Tibial artery (tissue), 4 donors: ENCODE results near the gene FBXL14.

Source experiments
- DNase-seq, 2 donors: peaks; one replicate each; pipeline ENCODE4 v3.0.0-alpha.2; 2019
- H3K27ac ChIP-seq, 2 donors: fragments of 200-600 bp; sonication (generic) in 1 of 2; 1 replicate in 1 of 2; 2 replicates in 1 of 2; pipeline ENCODE4 v1.5.1; 2018 to 2019; ENCODE audit warnings: mild to moderate bottlenecking in 1 of 2
- H3K27me3 ChIP-seq, 2 donors: fragments of 200-600 bp; sonication (generic) in 1 of 2; one replicate each; pipeline versions ENCODE4 v1.5.1 to v1.6.0; 2016 to 2019
- H3K36me3 ChIP-seq, 3 donors: fragments of 200-600 bp; sonication (generic) in 2 of 3; one replicate each; pipeline ENCODE4 v1.5.1; 2016 to 2019; ENCODE audit warnings: mild to moderate bottlenecking in 2 of 3
- H3K4me1 ChIP-seq, 4 donors: fragments of 200-600 bp; sonication (generic) in 2 of 4; 1 replicate in 3 of 4; 2 replicates in 1 of 4; pipeline ENCODE4 v1.5.1; 2016 to 2019
- H3K4me3 ChIP-seq, 2 donors: fragments of 200-600 bp; sonication (generic) in 1 of 2; 1 replicate in 1 of 2; 2 replicates in 1 of 2; pipeline ENCODE4 v1.5.1; 2018 to 2019; ENCODE audit warnings: mild to moderate bottlenecking in 2 of 2
- H3K9me3 ChIP-seq, 3 donors: fragments of 200-600 bp; sonication (generic) in 1 of 3; one replicate each; pipeline ENCODE4 v1.5.1; 2016 to 2019
- intact Hi-C: fragments of 100-400 bp; cut with DNase I; formaldehyde crosslinking; loops from one replicate; pipeline ENCODE4 v1.15.0; 2023; ENCODE audit warnings: low total_unique reads
- TF ChIP-seq, protein P1 (sequence below), 2 experiments: fragments of 200-600 bp in 1 of 2; fragments of 450-650 bp in 1 of 2; IDR thresholded peaks; one replicate each; pipeline ENCODE4 v1.5.1; 2017 to 2019; ENCODE audit warnings: antibody characterized with exemption in 2 of 2, mild to moderate bottlenecking in 1 of 2, moderate library complexity in 1 of 2

FBXL14 gene

GRCh38 chr12:1553536-1553935 is 40.8 kb downstream of the FBXL14 start:
- Histone ChIP-seq H3K4me3 (no peak overlapping the region), H3K4me1 (no peaks in the 10 kb centered on the region), H3K27ac (no peak overlapping the region), H3K27me3 (no peaks in the 10 kb centered on the region), H3K36me3 (no peaks in the 10 kb centered on the region), H3K9me3 (no peaks in the 10 kb centered on the region)
- intact Hi-C loops: no loop called here
- DNase-seq: no peak
- TF ChIP-seq, protein P1, sequence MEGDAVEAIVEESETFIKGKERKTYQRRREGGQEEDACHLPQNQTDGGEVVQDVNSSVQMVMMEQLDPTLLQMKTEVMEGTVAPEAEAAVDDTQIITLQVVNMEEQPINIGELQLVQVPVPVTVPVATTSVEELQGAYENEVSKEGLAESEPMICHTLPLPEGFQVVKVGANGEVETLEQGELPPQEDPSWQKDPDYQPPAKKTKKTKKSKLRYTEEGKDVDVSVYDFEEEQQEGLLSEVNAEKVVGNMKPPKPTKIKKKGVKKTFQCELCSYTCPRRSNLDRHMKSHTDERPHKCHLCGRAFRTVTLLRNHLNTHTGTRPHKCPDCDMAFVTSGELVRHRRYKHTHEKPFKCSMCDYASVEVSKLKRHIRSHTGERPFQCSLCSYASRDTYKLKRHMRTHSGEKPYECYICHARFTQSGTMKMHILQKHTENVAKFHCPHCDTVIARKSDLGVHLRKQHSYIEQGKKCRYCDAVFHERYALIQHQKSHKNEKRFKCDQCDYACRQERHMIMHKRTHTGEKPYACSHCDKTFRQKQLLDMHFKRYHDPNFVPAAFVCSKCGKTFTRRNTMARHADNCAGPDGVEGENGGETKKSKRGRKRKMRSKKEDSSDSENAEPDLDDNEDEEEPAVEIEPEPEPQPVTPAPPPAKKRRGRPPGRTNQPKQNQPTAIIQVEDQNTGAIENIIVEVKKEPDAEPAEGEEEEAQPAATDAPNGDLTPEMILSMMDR (IDR thresholded peaks at IDR 0.05): no peak

DNA sequence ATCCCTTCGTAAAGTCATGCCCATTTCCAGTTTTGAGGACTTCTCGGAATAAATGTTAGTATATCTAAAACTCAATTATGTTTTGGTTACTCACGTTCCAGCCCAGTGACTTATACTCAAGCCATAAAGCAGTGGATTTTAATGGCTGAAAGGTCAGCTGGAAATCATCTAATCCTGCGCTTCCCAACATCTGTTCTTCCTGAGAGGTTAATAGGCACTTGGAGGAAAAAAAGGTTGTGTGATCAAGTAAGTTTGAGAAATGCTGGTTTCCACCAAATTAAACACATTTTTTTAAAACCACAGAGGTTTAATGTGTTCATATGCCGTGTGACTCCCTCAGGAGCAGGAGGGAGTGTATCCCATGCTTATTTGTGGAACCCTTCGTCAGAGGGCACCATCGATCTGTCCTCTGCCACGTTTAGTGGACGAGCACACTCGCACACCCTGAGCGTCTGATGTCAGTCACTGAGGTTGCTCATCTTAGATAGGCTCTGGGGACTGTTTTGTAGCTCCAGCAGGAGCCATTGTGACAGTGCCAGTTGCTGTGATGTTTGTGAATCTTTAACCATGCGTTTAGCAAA is 41.4 kb downstream of the FBXL14 start:
- intact Hi-C loops: no loop called here
- Histone ChIP-seq H3K27me3 (no peaks in the 10 kb centered on the region), H3K4me3 (no peak overlapping the region), H3K4me1 (no peaks in the 10 kb centered on the region), H3K27ac (no peak overlapping the region), H3K9me3 (no peaks in the 10 kb centered on the region), H3K36me3 (no peaks in the 10 kb centered on the region)
- no peak for DNase-seq
- TF ChIP-seq, protein P1 (IDR thresholded peaks at IDR 0.05): no peak

- Histone ChIP-seq H3K27ac (no peak overlapping the region), H3K4me1 (no peaks in the 10 kb centered on the region)
- no peak for DNase-seq
Measured at GRCh38 chr12:1552171-1552570, 42.2 kb downstream of the FBXL14 start.

DNA sequence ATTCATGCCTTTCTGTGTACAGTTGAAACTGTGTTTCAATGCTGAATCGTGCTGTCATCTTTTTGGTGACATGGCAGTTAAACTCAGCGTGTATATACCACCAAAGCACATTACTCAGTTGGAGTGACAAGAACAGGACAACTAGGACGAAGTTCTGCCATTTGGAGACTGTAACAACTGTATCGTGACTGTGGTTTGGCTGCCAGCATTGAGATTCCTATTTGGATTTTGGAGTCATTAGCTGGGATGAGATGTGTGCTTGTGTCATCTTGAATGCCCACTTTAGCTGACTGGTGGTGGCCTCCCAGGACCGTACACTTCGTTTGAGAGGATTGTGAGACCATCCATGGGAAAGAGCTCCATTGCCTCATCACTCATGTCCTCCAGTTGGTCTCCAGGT is 42.9 kb downstream of the FBXL14 start:
- TF ChIP-seq, protein P1 (IDR thresholded peaks at IDR 0.05): no peak
- Histone ChIP-seq H3K4me3 (no peak overlapping the region), H3K36me3 (no peaks in the 10 kb centered on the region), H3K4me1 (no peaks in the 10 kb centered on the region), H3K9me3 (no peaks in the 10 kb centered on the region), H3K27ac (no peak overlapping the region), H3K27me3 (no peaks in the 10 kb centered on the region)
- intact Hi-C loops: no loop called here
- DNase-seq: no peak

More at GRCh38 chr12:1552171-1552570, 42.2 kb downstream of the FBXL14 start:
- H3K9me3 ChIP-seq: no peaks in the 10 kb centered on the region
- no peaks in the 10 kb centered on the region for H3K36me3 ChIP-seq
- TF ChIP-seq, protein P1 (IDR thresholded peaks at IDR 0.05): no peak
- intact Hi-C loops: no loop called here
- H3K4me3 ChIP-seq: no peak overlapping the region
- H3K27me3 ChIP-seq: no peaks in the 10 kb centered on the region

- TF ChIP-seq, protein P1 (IDR thresholded peaks at IDR 0.05): no peak
- DNase-seq: no peak
Measured at GRCh38 chr12:1546931-1547640, 47.3 kb downstream of the FBXL14 start.

More at GRCh38 chr12:1546931-1547640, 47.3 kb downstream of the FBXL14 start:
- no peaks in the 10 kb centered on the region for H3K4me1 ChIP-seq
- H3K4me3 ChIP-seq: no peak overlapping the region
- no peak overlapping the region for H3K27ac ChIP-seq
- H3K27me3 ChIP-seq: no peaks in the 10 kb centered on the region
- H3K36me3 ChIP-seq: no peaks in the 10 kb centered on the region
- H3K9me3 ChIP-seq: peaks cover 0 to 7% (median 0%) of the 10 kb centered on the region in 3 donors
- intact Hi-C loops: no loop called here
